ENCODE data around the gene ELFN2.

Gene ELFN2

DNA sequence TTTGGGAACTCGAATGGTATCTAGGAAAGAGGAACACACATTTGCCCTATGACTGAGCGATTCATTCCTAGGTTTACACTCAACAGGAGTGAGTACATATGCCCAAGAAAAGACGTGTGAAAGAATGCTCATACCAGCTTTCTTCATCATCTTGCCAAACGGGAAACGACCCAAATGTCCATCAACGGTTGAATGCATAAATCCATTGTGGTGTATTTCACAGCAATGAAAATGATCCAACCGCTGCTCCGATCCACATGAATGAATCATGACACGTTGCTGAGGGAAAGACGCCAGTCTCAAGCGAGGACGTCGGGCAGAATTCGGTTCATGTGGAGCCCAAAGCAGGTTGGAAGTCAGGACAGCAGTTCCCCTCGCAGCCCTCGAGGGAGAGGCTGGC lies 73.4 kb downstream of the ELFN2 start:
- Histone ChIP-seq H2AFZ (ENCODE audit: low read length) (no peak overlapping the region), H4K20me1 (ENCODE audit: insufficient read depth, low read length, poor library complexity, severe bottlenecking) (no peaks in the 10 kb centered on the region), H3K4me1 (ENCODE audit: insufficient read depth, low read length, poor library complexity, severe bottlenecking) (peaks cover 2% of the 10 kb centered on the region), H3K36me3 (ENCODE audit: insufficient read depth, low read length) (no peaks in the 10 kb centered on the region), H3K9me3 (ENCODE audit: insufficient read depth, low read depth, low read length) (no peaks in the 10 kb centered on the region), H3K4me2 (ENCODE audit: low read depth, low read length, poor library complexity, severe bottlenecking) (no peak overlapping the region), H3K9me2 (replicated peaks; ENCODE audit: low read depth, low read length) (no peaks in the 10 kb centered on the region), H3K27me3 (ENCODE audit: insufficient read depth, low read length, poor library complexity, severe bottlenecking) (no peaks in the 10 kb centered on the region), H3K9ac (ENCODE audit: low read depth, low read length, poor library complexity, severe bottlenecking) (no peak overlapping the region), H3K79me2 (ENCODE audit: insufficient read depth, low read length) (no peaks in the 10 kb centered on the region), H3F3A (ENCODE audit: low read depth) (no peaks in the 10 kb centered on the region), H3K4me3 (ENCODE audit: low read length, poor library complexity, severe bottlenecking) (no peak overlapping the region)
- TF ChIP-seq EZH2phosphoT487 (IDR thresholded peaks at IDR 0.05; ENCODE audit: borderline replicate concordance): no peak
- TF ChIP-seq CTCF (conservative IDR thresholded peaks at IDR 0.05; ENCODE audit: low read length): no peak

DNA sequence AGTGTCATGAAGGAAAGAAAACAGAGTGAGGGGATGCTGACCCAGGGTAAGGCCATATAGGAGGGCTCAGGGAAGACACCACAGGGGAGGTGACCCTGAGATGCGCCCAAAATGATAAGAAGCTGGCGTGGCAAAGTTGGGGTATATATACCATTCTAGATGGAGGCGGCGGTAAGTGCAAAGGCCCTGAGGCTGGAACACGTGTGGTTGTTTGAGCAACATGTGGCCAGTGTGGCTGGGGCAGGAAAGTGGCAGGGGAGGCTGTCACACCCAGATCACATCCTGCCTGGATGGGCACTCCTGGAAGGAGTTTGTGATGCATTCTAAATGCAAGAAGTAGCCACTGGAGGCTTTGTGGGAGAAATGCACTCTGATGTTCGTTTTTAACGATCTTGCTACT lies 74.8 kb downstream of the ELFN2 start:
- Histone ChIP-seq H3K4me1 (ENCODE audit: insufficient read depth, low read length, poor library complexity, severe bottlenecking) (peaks cover 6% of the 10 kb centered on the region), H4K20me1 (ENCODE audit: insufficient read depth, low read length, poor library complexity, severe bottlenecking) (no peaks in the 10 kb centered on the region), H3K9me2 (replicated peaks; ENCODE audit: low read depth, low read length) (no peaks in the 10 kb centered on the region), H3K4me3 (ENCODE audit: low read length, poor library complexity, severe bottlenecking) (no peak overlapping the region), H3K27me3 (ENCODE audit: insufficient read depth, low read length, poor library complexity, severe bottlenecking) (no peaks in the 10 kb centered on the region), H2AFZ (ENCODE audit: low read length) (no peak overlapping the region), H3F3A (ENCODE audit: low read depth) (no peaks in the 10 kb centered on the region), H3K36me3 (ENCODE audit: insufficient read depth, low read length) (no peaks in the 10 kb centered on the region), H3K9ac (ENCODE audit: low read depth, low read length, poor library complexity, severe bottlenecking) (no peak overlapping the region), H3K4me2 (ENCODE audit: low read depth, low read length, poor library complexity, severe bottlenecking) (no peak overlapping the region), H3K79me2 (ENCODE audit: insufficient read depth, low read length) (no peaks in the 10 kb centered on the region), H3K9me3 (ENCODE audit: insufficient read depth, low read depth, low read length) (no peaks in the 10 kb centered on the region)
- TF ChIP-seq CTCF (conservative IDR thresholded peaks at IDR 0.05; ENCODE audit: low read length) (no peak), EZH2phosphoT487 (IDR thresholded peaks at IDR 0.05; ENCODE audit: borderline replicate concordance) (no peak)

- Histone ChIP-seq H3K36me3 (ENCODE audit: insufficient read depth, low read length) (no peaks in the 10 kb centered on the region), H3K4me2 (ENCODE audit: low read depth, low read length, poor library complexity, severe bottlenecking) (no peak overlapping the region), H3K9me2 (replicated peaks; ENCODE audit: low read depth, low read length) (no peaks in the 10 kb centered on the region), H3K9ac (ENCODE audit: low read depth, low read length, poor library complexity, severe bottlenecking) (no peak overlapping the region), H3K27me3 (ENCODE audit: insufficient read depth, low read length, poor library complexity, severe bottlenecking) (no peaks in the 10 kb centered on the region), H3K79me2 (ENCODE audit: insufficient read depth, low read length) (no peaks in the 10 kb centered on the region), H2AFZ (ENCODE audit: low read length) (no peak overlapping the region), H3K9me3 (ENCODE audit: insufficient read depth, low read depth, low read length) (no peaks in the 10 kb centered on the region), H4K20me1 (ENCODE audit: insufficient read depth, low read length, poor library complexity, severe bottlenecking) (no peaks in the 10 kb centered on the region), H3F3A (ENCODE audit: low read depth) (no peaks in the 10 kb centered on the region), H3K4me1 (ENCODE audit: insufficient read depth, low read length, poor library complexity, severe bottlenecking) (peaks cover 6% of the 10 kb centered on the region), H3K4me3 (ENCODE audit: low read length, poor library complexity, severe bottlenecking) (no peak overlapping the region)
- TF ChIP-seq EZH2phosphoT487 (IDR thresholded peaks at IDR 0.05; ENCODE audit: borderline replicate concordance) (no peak), CTCF (conservative IDR thresholded peaks at IDR 0.05; ENCODE audit: low read length) (no peak)
These were observed 76.0 kb downstream of the ELFN2 start for GRCh38 chr22:37351232-37351631.

All from Loucy (cell line).